ENCODE results near the gene TPRA1. TPM values are rescaled to one million over a fixed set of nuclear protein-coding genes. Genes with fewer than 3 reads are reported as not detected.

The TPRA1 gene
- total and polyA plus RNA-seq, 2 experiments from 2014 or later: 16.7 to 30.4 TPM

- no peaks in the 10 kb centered on the region; the same call in 1 of the 2 replicates for H3F3A ChIP-seq (replicated peaks; ENCODE audit: low read depth)
- H3K27me3 Mint-ChIP-seq (ENCODE audit: insufficient read depth, low read depth, poor library complexity): peaks cover 13% of the 10 kb centered on the region
- H3K4me1 Mint-ChIP-seq: peaks cover 11% of the 10 kb centered on the region; the same call in 2 of the 3 replicates
- H3K79me2 ChIP-seq (replicated peaks; ENCODE audit: insufficient read depth): peaks cover 21% of the 10 kb centered on the region
- DNase-seq (ENCODE audit: low spot score): no peak
- H3K36me3 ChIP-seq (ENCODE audit: insufficient read depth): no peaks in the 10 kb centered on the region
- H2AFZ ChIP-seq: no peak overlapping the region
- no peak overlapping the region for H3K27ac Mint-ChIP-seq
- H3K4me2 ChIP-seq: no peak overlapping the region
- ATAC-seq: no peak
- no peaks in the 10 kb centered on the region for H3K9me3 Mint-ChIP-seq
- H3K4me1 ChIP-seq (ENCODE audit: insufficient read depth): peaks cover 5% of the 10 kb centered on the region; the same call in 1 of the 2 replicates
- TF ChIP-seq NANOG (IDR thresholded peaks at IDR 0.05; ENCODE audit: borderline replicate concordance): no peak
- no peak for TF ChIP-seq POLR2AphosphoS5 (IDR thresholded peaks at IDR 0.05; ENCODE audit: low read depth)
- TF ChIP-seq STAT1 (IDR thresholded peaks at IDR 0.05; ENCODE audit: unreplicated experiment): no peak
- TF ChIP-seq EZH2phosphoT487 (IDR thresholded peaks at IDR 0.05; ENCODE audit: unreplicated experiment): no peak
- no peak for TF ChIP-seq EZH2 (IDR thresholded peaks at IDR 0.05; ENCODE audit: low read depth, unreplicated experiment)
- TF ChIP-seq, protein P1, sequence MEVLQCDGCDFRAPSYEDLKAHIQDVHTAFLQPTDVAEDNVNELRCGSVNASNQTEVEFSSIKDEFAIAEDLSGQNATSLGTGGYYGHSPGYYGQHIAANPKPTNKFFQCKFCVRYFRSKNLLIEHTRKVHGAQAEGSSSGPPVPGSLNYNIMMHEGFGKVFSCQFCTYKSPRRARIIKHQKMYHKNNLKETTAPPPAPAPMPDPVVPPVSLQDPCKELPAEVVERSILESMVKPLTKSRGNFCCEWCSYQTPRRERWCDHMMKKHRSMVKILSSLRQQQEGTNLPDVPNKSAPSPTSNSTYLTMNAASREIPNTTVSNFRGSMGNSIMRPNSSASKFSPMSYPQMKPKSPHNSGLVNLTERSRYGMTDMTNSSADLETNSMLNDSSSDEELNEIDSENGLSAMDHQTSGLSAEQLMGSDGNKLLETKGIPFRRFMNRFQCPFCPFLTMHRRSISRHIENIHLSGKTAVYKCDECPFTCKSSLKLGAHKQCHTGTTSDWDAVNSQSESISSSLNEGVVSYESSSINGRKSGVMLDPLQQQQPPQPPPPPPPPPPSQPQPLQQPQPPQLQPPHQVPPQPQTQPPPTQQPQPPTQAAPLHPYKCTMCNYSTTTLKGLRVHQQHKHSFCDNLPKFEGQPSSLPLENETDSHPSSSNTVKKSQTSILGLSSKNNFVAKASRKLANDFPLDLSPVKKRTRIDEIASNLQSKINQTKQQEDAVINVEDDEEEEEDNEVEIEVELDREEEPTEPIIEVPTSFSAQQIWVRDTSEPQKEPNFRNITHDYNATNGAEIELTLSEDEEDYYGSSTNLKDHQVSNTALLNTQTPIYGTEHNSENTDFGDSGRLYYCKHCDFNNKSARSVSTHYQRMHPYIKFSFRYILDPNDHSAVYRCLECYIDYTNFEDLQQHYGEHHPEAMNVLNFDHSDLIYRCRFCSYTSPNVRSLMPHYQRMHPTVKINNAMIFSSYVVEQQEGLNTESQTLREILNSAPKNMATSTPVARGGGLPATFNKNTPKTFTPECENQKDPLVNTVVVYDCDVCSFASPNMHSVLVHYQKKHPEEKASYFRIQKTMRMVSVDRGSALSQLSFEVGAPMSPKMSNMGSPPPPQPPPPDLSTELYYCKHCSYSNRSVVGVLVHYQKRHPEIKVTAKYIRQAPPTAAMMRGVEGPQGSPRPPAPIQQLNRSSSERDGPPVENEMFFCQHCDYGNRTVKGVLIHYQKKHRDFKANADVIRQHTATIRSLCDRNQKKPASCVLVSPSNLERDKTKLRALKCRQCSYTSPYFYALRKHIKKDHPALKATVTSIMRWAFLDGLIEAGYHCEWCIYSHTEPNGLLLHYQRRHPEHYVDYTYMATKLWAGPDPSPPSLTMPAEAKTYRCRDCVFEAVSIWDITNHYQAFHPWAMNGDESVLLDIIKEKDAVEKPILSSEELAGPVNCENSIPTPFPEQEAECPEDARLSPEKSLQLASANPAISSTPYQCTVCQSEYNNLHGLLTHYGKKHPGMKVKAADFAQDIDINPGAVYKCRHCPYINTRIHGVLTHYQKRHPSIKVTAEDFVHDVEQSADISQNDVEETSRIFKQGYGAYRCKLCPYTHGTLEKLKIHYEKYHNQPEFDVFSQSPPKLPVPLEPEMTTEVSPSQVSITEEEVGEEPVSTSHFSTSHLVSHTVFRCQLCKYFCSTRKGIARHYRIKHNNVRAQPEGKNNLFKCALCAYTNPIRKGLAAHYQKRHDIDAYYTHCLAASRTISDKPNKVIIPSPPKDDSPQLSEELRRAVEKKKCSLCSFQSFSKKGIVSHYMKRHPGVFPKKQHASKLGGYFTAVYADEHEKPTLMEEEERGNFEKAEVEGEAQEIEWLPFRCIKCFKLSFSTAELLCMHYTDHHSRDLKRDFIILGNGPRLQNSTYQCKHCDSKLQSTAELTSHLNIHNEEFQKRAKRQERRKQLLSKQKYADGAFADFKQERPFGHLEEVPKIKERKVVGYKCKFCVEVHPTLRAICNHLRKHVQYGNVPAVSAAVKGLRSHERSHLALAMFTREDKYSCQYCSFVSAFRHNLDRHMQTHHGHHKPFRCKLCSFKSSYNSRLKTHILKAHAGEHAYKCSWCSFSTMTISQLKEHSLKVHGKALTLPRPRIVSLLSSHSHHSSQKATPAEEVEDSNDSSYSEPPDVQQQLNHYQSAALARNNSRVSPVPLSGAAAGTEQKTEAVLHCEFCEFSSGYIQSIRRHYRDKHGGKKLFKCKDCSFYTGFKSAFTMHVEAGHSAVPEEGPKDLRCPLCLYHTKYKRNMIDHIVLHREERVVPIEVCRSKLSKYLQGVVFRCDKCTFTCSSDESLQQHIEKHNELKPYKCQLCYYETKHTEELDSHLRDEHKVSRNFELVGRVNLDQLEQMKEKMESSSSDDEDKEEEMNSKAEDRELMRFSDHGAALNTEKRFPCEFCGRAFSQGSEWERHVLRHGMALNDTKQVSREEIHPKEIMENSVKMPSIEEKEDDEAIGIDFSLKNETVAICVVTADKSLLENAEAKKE (CRISPR knock-in tag; IDR thresholded peaks at IDR 0.05): no peak
- TF ChIP-seq JUNB (IDR thresholded peaks at IDR 0.05; ENCODE audit: unreplicated experiment): no peak
- TF ChIP-seq CREB1 (CRISPR knock-in tag; IDR thresholded peaks at IDR 0.05; ENCODE audit: low read depth): no peak
- no peak for TF ChIP-seq ZNF114 (CRISPR knock-in tag; IDR thresholded peaks at IDR 0.05)
- no peak for TF ChIP-seq ZNF331 (CRISPR knock-in tag; IDR thresholded peaks at IDR 0.05; ENCODE audit: low read depth)
- H3K9me2 ChIP-seq (ENCODE audit: insufficient read depth): no peaks in the 10 kb centered on the region
- no peak overlapping the region for H3K4me3 ChIP-seq
- no peak overlapping the region for H3K27ac ChIP-seq (ENCODE audit: low read depth)
- H3K36me3 Mint-ChIP-seq (ENCODE audit: low read depth): no peaks in the 10 kb centered on the region
- H3K4me3 Mint-ChIP-seq: no peak overlapping the region
- peaks cover 4% of the 10 kb centered on the region; the same call in 1 of the 2 replicates for H4K20me1 ChIP-seq (replicated peaks; ENCODE audit: insufficient read depth)
- H3K27me3 ChIP-seq (ENCODE audit: insufficient read depth): peaks cover 5% of the 10 kb centered on the region; the same call in 1 of the 2 replicates
These were observed 4.6 kb downstream of the TPRA1 start for GRCh38 chr3:127585813-127586413.
